Muscle layer of colon (tissue), 2 donors: Measurements from ENCODE around the gene LRCH4.

Experiments
- H3K27ac ChIP-seq: one replicate; pipeline ENCODE4 v1.7.0; 2013; ENCODE audit warnings: low read depth, mild to moderate bottlenecking, low read length, moderate library complexity
- H3K27me3 ChIP-seq, 2 donors: one replicate each; pipeline ENCODE4 v1.7.0; 2013; ENCODE audit warnings: low read length in 2 of 2, mild to moderate bottlenecking in 2 of 2; ENCODE audit not compliant: insufficient read depth in 2 of 2, control insufficient read depth in 1 of 2
- H3K36me3 ChIP-seq: one replicate; pipeline ENCODE4 v1.7.0; 2013; ENCODE audit warnings: mild to moderate bottlenecking, low read length; ENCODE audit not compliant: insufficient read depth
- H3K4me1 ChIP-seq: one replicate; pipeline ENCODE4 v1.7.0; 2013; ENCODE audit warnings: mild to moderate bottlenecking, low read length; ENCODE audit not compliant: insufficient read depth
- H3K4me3 ChIP-seq, 2 donors: one replicate each; pipeline ENCODE4 v1.7.0; 2013; ENCODE audit warnings: low read length in 2 of 2, low read depth in 1 of 2, mild to moderate bottlenecking in 1 of 2, moderate library complexity in 1 of 2
- H3K9ac ChIP-seq: one replicate; pipeline ENCODE4 v1.7.0; 2013; ENCODE audit warnings: low read length
- H3K9me3 ChIP-seq: one replicate; pipeline ENCODE4 v1.7.0; 2013; ENCODE audit warnings: mild to moderate bottlenecking, low read length
- donor health status: abdominal sarcoma.
- donor health status: Adenocarcinoma of cecum.

LRCH4 gene

GRCh38 chr7:100603726-100604027, 17.7 kb upstream of the LRCH4 start:
- peaks cover 10% of the 10 kb centered on the region for H3K4me1 ChIP-seq
- peak overlapping the region; percentile 26 to 55 for H3K4me3 ChIP-seq
- no peaks in the 10 kb centered on the region for H3K9me3 ChIP-seq
- H3K9ac ChIP-seq: no peak overlapping the region
- H3K36me3 ChIP-seq: no peaks in the 10 kb centered on the region
- H3K27ac ChIP-seq: peak overlapping the region; percentile 80
- H3K27me3 ChIP-seq: no peaks in the 10 kb centered on the region

DNA sequence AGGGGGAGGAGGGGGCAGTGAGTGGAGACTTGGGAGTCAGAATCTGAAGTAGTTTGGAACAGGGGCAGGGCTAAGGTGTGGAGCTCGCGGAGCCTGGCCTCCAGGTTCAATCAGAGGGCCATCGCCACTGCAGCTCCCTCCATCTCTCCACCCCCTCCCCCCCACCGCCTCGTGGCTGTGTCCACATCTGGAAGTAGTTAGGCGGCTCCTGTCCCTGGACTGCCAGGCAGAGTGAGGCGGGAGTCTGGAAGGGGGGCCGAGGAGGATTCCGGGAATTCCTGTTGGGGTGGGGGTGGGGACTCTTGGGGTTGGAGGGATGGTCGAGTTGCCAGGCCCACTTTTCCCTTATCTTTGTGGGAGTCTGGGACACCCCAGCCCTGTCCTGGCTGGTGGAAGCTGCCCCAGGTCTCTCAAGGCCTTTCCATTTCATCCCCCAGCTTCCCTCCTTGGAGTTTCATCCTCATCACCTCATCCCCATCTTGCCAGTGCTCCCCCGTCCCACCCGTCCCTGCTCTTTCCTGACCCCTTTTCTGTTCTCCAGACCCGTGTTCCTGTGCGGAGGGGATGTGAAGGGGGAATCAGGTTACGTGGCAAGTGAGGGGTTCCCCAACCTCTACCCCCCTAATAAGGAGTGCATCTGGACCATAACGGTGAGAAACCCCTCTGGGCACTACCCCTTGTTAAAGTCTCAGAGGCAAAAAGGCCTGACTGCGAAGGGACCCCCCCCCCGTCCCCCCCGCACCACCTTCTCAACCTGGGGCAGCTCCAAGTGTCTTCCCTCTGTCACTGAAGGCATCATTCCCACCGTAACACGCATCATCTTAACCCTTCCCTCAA, 17.2 kb upstream of the LRCH4 start:
- Histone ChIP-seq H3K27me3 (no peaks in the 10 kb centered on the region), H3K4me3 (peak overlapping the region; percentile 7 to 55), H3K4me1 (peaks cover 10% of the 10 kb centered on the region), H3K36me3 (no peaks in the 10 kb centered on the region), H3K27ac (peak overlapping the region; percentile 80), H3K9me3 (no peaks in the 10 kb centered on the region), H3K9ac (no peak overlapping the region)

GRCh38 chr7:100600730-100601038, 14.8 kb upstream of the LRCH4 start:
- H3K9me3 ChIP-seq: no peaks in the 10 kb centered on the region
- no peak overlapping the region for H3K27ac ChIP-seq
- no peak overlapping the region for H3K4me3 ChIP-seq
- H3K4me1 ChIP-seq: peaks cover 10% of the 10 kb centered on the region
- H3K9ac ChIP-seq: no peak overlapping the region
- H3K36me3 ChIP-seq: no peaks in the 10 kb centered on the region
- no peaks in the 10 kb centered on the region for H3K27me3 ChIP-seq

- H3K9ac ChIP-seq: no peak overlapping the region
- no peaks in the 10 kb centered on the region for H3K27me3 ChIP-seq
- no peaks in the 10 kb centered on the region for H3K36me3 ChIP-seq
- no peaks in the 10 kb centered on the region for H3K9me3 ChIP-seq
- H3K4me3 ChIP-seq: no peak overlapping the region
- H3K4me1 ChIP-seq: peaks cover 9% of the 10 kb centered on the region
- H3K27ac ChIP-seq: no peak overlapping the region
These were observed 14.2 kb upstream of the LRCH4 start for GRCh38 chr7:100599911-100600729.

GRCh38 chr7:100598425-100598824, 12.5 kb upstream of the LRCH4 start:
- no peaks in the 10 kb centered on the region for H3K4me1 ChIP-seq
- no peak overlapping the region for H3K9ac ChIP-seq
- no peak overlapping the region for H3K27ac ChIP-seq
- no peaks in the 10 kb centered on the region for H3K36me3 ChIP-seq
- no peaks in the 10 kb centered on the region for H3K9me3 ChIP-seq
- H3K27me3 ChIP-seq: no peaks in the 10 kb centered on the region
- H3K4me3 ChIP-seq: no peak overlapping the region

GRCh38 chr7:100595188-100595587, 9.3 kb upstream of the LRCH4 start:
- Histone ChIP-seq H3K4me1 (no peaks in the 10 kb centered on the region), H3K9ac (no peak overlapping the region), H3K27me3 (peaks cover 2 to 5% of the 10 kb centered on the region in 2 donors), H3K4me3 (no peak overlapping the region), H3K36me3 (no peaks in the 10 kb centered on the region), H3K9me3 (no peaks in the 10 kb centered on the region), H3K27ac (no peak overlapping the region)

GRCh38 chr7:100591596-100591995, 5.7 kb upstream of the LRCH4 start:
- Histone ChIP-seq H3K27me3 (peaks cover 5 to 7% of the 10 kb centered on the region in 2 donors), H3K9me3 (no peaks in the 10 kb centered on the region), H3K27ac (no peak overlapping the region), H3K36me3 (no peaks in the 10 kb centered on the region), H3K9ac (no peak overlapping the region), H3K4me3 (no peak overlapping the region), H3K4me1 (no peaks in the 10 kb centered on the region)

- Histone ChIP-seq H3K4me3 (peak overlapping the region in 1 of 2 donors; percentile 35), H3K27ac (no peak overlapping the region), H3K4me1 (peaks cover 4% of the 10 kb centered on the region), H3K9ac (no peak overlapping the region), H3K36me3 (no peaks in the 10 kb centered on the region), H3K27me3 (peaks cover 5 to 7% of the 10 kb centered on the region in 2 donors), H3K9me3 (no peaks in the 10 kb centered on the region)
These were observed 4.3 kb upstream of the LRCH4 start for GRCh38 chr7:100590077-100590737.

GRCh38 chr7:100589341-100589947, 3.5 kb upstream of the LRCH4 start:
- Histone ChIP-seq H3K4me3 (peak overlapping the region in 1 of 2 donors; percentile 35), H3K27me3 (peaks cover 5 to 7% of the 10 kb centered on the region in 2 donors), H3K9ac (no peak overlapping the region), H3K9me3 (no peaks in the 10 kb centered on the region), H3K27ac (no peak overlapping the region), H3K36me3 (no peaks in the 10 kb centered on the region), H3K4me1 (peaks cover 11% of the 10 kb centered on the region)

DNA sequence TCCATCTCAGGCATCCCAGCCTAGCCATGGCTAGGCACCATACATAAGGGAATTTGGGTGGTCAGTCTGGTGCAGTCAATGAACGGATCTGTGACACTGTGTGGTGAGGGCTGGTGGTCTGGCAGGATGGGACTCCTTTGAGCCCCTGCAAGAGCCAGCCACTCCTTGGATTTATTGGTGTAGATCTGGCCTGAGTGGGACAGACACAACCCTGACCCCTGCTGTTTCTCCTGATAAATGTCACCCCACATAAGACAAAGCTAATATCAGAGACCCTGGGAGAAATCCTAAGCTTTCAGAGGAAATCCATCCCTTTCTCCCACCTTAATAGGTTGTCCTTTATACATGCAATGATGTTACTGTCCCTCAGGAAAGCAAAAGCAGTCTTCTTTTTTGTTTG, 2.5 kb upstream of the LRCH4 start:
- Histone ChIP-seq H3K36me3 (no peaks in the 10 kb centered on the region), H3K4me3 (no peak overlapping the region), H3K9me3 (no peaks in the 10 kb centered on the region), H3K4me1 (peaks cover 16% of the 10 kb centered on the region), H3K27me3 (peaks cover 5 to 7% of the 10 kb centered on the region in 2 donors), H3K27ac (no peak overlapping the region), H3K9ac (no peak overlapping the region)
